ENCODE data around the gene MANBA.
A peak's percentile ranks its signal among the peaks of the same experiment; 100 is the strongest.
"Not testable (repeated sequence)": the region's sequence is repeated elsewhere in the genome, so short reads cannot be mapped to it uniquely, and the experiment has no call there.

Gene MANBA

DNA sequence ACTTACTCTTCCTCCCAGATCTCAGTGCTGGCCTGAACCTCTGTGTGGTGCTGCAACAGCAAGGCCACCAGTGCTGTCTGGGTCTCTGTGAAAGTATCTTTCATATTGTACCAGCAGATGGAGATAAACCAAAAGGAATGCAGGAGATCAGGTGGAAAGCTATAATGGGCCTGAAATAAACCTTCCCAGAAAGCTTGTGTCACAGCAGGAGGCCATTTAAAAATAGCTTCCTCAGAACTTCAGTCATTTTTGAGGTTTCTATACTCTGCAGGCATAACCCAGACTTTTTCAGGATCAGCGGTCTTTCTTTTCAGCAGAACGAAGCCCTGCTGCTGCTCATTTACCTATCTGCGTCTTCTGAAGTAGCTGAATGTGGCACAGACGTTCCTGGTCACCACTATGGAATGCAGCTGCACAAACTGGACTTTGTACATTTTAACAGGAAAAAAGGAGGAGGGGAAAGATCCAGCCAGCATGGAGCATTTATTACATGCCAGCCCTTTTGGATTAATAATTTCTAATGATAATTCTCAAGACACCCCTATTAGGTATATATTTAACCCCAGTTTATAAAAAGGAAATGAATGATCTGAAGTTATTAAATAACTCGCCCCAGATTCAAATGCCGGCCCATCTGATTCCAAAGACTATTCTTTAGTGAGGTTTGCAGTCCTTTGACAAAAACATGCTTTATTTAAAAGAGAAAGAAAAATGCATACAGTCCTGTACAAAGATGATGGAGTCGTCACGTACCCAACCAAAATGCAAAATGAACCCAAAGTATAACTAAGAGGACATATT lies 139.9 kb downstream of the MANBA start:
- peak; percentile 82 for DNase-seq (ENCODE audit: low read depth, low spot score)

DNA sequence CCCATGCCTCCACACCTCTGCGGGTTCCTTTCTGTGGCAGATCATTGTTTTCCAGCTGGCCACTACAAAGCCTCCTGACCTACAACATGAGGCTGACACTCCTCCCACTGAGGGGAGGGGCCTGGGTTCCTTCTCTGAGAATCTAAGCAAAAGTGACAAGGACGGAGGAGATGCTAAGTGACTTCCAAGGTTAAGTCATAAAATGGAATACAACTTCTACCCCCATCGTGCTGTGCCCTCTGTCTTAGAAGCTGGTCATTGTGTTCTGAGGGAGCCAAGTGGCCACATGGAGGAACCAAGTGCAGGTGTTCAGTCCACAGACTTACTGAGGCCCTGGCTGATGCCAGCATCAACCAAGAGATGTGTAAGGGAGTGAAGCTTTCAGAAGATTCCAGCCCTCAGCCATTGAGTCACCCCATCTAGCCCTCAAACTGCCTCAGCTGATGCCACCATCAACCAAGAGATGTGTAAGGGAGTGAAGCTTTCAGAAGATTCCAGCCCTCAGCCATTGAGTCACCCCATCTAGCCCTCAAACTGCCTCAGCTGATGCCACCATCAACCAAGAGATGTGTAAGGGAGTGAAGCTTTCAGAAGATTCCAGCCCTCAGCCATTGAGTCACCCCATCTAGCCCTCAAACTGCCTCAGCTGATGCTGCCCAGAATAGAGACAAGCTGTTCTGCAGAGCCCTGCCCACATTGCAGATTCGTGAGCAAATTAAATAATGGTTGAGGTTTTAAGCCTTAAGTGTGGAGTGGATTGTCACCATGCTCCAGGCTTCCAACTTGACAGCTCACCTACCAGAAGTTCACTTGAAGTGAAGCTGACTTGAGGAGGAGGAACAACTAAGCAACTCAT lies 140.8 kb downstream of the MANBA start:
- DNase-seq (ENCODE audit: low read depth, low spot score) = not testable (repeated sequence)

DNA sequence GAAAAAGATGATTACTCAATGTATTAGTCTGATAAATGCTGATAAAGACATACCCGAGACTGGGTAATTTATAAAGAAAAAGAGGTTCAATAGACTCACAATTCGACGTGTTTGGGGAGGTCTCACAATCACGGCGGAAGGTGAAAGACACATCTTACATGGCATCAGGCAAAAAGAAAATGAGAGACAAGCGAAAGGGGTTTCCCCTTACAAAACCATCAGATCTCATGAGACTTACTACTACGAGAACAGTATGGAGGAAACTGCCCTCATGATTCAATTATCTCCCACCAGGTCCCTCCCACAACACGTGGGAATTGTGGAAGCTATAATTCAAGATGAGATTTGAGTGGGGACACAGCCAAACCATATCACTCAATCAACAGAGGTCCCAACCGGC lies 141.7 kb downstream of the MANBA start:
- DNase-seq (ENCODE audit: low read depth, low spot score) = not testable (repeated sequence)

DNA sequence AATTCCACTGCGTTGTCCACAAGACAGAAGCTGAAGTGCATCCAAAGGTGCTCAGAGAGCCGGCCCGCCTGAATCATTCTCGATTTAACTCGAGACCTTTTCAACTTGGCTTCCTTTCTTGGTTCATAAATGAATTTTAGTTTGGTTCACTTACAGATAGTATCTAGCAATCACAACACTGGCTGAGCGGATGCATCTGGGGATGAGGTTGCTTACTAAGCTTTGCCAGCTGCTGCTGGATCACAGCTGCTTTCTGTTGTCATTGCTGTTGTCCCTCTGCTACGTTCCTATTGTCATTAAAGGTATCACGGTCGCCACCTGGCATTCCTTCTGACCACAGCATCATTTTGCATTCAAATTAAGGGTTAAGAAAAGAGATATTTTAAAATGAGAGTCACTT lies 144.1 kb downstream of the MANBA start:
- DNase-seq (ENCODE audit: low read depth, low spot score) = no peak

DNA sequence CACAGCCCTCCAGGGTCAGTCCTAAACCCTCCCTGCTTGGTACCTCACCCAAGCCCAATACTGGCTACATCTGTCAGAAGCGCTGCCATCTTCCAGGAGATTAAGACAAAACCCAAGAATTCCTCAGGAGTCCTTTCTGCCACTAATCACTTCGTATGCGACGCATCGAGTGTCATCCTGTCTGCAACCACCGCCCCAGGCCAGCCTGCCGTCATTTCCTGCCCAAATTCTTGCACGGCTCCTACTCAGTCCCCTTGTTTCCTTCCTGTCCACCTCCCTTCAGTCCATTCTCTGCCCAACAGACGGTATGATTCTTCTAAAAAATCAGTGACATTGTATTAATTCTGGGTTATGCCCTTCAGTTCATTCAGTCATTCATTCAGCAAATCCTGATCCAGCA lies 146.0 kb downstream of the MANBA start:
- DNase-seq (ENCODE audit: low read depth, low spot score) = no peak

DNA sequence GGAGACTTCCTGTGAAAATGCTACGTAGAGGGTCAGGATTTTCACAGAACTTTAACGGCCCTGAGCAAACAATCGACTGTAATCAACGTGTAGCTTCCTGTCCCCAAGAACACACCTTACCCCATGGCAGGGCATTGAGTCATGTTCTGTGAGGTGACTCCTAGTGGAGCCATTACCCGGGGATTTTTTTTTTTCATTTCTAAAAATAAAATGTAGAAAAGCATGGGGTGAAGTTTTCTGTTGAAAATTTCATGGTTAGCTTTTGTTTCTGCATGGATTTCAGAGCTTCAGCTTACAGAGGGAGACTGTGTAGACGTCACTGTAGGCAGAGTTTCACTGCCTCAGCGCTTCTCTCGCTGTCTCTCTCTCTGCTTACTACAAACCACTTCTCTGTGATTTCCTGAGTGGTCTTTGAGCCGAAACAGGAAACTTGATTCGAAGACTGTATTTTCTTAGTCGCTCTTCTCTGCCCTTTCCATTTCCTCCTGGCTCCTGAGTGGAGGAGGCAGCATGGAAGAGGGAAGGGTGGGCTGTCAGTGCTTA lies 147.9 kb downstream of the MANBA start:
- no peak for DNase-seq (ENCODE audit: low read depth, low spot score)

DNA sequence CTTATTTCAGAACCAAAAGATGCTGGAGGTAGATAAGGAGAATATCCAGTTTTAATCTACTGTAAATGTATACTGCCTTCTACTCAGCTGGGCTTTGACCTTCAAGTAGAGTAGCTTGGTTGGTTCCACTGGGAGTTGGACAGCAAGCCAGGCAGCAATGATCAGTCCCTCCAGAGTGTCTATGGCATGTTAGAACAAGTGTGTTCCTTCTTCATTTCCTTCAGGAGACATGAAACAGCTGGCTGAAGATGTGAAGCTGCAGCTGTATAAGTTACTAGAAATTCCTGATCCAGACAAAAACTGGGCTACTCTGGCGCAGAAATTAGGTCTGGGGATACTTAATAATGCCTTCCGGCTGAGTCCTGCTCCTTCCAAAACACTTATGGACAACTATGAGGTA lies 148.6 kb downstream of the MANBA start:
- no peak for DNase-seq (ENCODE audit: low read depth, low spot score)

DNA sequence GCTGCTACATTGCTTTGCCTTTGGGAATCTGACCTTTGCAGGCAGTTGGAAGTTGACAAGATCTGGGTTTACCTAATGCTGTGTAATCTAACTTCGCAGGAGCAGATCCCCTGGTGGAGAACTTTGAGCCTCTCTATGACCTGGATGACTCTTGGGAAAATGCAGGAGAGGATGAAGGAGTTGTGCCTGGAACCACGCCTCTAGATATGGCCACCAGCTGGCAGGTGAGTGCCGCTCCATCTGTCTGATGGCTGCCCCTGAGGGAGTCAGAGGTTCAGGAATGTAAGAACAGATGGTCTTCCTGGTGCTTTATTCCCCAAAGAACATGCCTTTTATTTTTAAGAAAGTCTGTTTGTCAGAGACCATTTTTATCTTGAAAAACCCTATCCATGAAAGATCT lies 150.3 kb downstream of the MANBA start:
- DNase-seq (ENCODE audit: low read depth, low spot score) = no peak

DNA sequence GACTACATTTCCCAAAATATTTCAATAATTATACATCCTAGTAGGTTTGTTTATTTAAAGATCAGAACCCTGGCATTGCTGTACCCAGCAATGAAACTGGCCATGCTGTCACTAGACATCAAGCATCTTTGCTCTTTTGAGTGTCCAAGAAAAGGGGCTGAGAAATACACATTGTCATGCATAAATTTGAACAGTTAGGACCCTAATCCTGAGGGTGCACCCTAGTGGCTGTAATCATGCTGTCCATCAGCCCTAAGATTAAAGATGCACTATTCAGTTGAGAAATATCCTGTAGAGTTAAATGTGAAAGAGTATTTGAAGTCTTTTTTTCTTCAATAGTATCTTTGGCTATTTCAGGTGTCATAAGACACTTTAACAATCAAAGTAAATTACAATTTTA lies 150.8 kb downstream of the MANBA start:
- no peak for DNase-seq (ENCODE audit: low read depth, low spot score)

DNA sequence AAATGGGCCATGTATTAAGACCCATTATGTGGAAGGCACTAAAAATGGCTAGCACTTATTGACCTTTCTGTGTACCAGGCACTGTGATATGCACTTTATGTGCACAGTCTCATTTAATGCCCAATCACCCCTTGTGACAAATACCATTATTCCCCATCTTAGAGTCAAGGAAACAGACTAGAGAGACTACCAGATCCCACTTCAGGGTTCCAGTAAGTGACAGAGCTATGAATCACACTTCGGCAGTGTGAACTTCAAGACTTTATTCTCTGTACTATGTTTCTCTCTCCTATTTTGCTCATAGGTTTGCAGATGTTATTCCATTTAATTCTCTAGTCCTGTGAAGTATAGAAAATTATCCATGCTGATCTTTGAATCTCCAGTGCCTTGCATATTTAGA lies 152.6 kb downstream of the MANBA start:
- no peak for DNase-seq (ENCODE audit: low read depth, low spot score)

DNA sequence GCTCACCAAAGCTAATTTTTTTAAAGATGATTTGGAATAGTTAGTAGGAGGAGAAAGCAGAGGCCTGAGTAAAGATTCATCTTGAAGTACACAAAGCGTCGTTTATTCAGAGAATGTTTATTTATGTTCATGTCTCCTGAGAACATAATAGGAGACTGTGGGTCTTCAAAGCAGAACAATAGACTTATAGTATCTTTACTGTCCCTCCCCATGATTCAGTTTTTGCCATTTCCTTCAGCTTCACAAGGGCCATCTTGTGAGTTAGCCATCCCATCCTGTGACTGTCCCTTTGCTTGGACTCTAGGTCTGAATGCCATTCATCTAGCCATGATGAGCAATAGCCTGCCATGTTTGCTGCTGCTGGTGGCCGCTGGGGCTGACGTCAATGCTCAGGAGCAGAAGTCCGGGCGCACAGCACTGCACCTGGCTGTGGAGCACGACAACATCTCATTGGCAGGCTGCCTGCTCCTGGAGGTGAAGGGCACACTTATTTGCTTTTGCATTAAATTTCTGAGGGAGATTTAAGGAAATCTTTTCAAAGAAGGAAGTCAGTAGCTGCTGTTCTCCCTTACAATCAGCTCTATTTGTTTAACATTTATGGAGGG lies 153.8 kb downstream of the MANBA start:
- no peak for DNase-seq (ENCODE audit: low read depth, low spot score)

DNA sequence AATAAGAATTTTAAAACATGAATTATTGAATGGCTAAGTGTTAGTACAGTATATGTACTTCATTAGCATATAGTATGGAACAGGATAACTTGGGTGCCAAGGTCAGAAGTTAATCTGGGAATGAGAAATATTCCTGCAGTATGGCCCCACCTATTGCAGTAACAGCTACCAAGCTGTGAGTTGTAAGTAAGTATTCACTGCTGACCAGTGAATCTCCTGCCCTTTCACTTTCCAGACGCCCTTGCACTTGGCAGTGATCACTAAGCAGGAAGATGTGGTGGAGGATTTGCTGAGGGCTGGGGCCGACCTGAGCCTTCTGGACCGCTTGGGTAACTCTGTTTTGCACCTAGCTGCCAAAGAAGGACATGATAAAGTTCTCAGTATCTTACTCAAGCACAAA lies 154.5 kb downstream of the MANBA start:
- no peak for DNase-seq (ENCODE audit: low read depth, low spot score)

DNA sequence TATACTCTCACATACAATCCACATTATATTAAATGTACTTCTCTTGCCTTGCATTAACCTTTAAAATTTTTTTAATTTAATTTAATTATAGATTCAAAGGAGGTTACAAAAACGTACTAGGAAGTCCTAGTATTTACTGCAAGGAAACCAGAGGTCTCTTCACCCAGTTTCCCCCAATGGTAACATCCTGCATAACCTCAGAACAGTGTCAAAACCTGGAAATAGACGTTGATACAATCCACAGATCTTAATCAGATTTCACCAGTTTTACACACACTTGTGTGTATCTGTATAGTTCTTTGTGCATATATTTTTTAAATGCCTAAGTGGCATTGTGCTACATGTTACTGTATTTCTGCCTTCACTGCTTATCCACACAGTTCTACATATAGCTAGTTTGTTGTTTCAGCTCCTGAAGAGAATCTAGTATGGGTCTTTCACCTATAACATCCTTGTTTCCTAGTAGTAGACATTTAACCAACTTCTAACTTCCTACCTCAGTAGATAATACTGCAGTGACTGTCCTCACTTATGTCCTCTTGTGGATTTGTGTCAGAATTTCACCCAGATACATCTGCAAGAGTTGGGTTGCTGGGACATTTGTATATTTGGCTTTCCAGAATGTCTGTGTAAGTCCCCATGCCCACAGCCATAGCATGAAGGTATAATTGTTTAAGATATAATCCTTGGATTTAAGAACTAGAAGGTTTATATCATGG lies 156.4 kb downstream of the MANBA start:
- no peak for DNase-seq (ENCODE audit: low read depth, low spot score)

DNA sequence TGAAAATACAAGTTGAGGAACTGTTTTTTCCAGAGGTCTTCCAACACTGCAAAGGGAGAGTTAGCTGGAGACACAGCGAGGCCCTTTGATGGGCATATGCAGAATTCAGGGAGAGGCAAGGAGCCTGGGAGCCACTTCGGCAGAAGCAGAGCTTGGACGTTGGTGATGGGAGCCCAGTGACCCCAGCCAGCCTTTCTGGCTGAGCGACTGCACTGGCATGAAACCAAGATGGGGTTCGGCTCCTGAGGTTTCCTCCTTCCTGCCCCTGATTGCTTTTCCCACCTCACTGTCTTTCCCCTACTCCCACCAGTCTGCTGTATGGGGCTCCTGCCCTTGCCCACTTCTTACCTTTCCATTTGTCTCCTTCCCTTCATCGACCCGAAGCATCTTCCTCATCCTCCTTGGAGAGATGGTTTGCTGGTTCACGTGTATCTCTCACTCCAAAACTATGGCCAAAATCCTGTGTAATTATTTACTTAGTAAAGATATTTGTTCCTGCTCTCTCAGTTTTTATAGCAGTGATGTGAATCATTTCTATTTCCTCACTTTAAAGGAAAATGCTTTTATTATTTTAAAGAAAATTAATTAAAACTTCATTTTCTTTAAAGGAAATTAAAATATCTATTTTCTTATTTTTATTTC lies 159.1 kb downstream of the MANBA start:
- no peak for DNase-seq (ENCODE audit: low read depth, low spot score)

DNA sequence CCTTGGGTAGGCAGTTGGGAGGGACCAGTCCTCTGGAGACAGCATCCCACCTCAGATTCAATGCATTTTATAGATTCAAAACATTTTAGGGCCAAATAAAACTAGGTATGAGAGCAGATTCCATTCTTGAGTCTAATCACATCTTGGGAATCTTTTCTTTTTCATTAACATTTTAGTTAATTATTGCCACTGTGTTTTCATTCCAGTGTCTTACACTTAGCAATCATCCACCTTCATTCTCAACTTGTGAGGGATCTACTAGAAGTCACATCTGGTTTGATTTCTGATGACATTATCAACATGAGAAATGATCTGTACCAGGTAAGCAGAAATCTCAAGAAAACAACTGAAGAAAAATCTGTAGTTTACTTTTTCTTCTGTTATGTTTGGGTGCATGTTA lies 160.1 kb downstream of the MANBA start:
- no peak for DNase-seq (ENCODE audit: low read depth, low spot score)

DNA sequence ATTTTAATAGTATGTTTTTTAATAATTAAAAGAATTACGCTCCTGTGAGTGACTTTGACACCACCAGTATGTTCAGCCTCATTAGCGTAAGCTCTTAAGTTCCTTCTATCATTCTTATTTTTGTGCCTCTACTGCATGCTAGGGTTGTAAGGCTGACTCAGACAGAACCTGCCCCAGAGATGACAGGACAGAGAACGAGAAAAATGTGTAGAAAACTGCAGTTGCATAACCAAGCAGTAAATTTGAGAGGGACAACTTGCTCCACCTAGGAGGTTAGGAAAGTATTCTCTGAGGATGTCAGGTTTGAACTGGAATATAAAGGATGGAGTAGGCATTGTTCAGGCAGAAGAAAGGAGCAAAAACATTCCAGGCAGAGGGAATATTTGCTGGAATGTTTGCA lies 160.9 kb downstream of the MANBA start:
- no peak for DNase-seq (ENCODE audit: low read depth, low spot score)

DNA sequence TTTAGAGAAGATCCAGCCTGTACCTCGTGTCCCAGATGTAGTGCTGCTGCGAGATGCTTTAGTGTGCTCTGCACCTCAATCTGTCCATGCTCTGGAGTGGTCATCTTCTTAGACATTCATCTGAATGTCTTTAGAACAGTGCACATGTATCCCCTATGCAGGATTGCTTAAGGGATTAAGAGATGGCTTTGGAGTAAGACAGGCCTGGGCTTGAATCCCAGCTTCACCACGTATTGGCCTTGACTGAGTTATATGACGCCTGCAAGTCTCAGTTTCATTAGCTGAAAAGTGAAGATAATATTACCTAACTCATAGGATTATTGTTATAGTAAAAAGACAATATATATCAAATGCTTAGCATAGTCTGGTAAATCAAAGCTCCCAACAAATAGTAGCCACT lies 161.3 kb downstream of the MANBA start:
- DNase-seq (ENCODE audit: low read depth, low spot score) = no peak

DNA sequence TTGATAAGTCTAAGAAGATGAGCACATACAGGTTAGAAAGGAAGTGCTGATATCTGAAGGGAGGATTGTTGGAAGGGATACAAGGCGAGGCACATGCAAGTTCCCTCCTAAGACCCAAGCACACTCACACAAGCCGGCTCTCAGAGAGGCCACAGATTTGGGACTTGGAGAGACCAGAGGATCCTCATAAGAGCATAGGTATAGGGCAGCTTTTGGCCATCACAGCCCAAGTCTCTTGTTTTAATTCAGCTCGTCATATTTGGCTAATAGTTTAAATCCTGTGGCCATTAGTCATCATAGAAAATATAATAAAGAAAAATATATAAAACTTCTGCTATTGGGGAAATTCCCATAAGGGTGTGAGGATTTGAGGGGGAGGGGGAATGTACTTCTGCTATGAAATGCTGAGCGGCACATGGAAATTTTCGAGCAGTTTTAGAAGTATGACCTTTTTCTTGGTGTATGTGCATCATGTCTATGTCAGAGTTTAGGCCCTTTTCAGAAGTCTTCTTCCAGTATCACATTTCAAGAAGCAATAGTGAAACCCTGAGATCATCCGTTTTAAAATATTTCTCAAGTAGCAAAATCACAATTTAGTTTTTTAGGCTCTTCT lies 161.9 kb downstream of the MANBA start:
- no peak for DNase-seq (ENCODE audit: low read depth, low spot score)

DNA sequence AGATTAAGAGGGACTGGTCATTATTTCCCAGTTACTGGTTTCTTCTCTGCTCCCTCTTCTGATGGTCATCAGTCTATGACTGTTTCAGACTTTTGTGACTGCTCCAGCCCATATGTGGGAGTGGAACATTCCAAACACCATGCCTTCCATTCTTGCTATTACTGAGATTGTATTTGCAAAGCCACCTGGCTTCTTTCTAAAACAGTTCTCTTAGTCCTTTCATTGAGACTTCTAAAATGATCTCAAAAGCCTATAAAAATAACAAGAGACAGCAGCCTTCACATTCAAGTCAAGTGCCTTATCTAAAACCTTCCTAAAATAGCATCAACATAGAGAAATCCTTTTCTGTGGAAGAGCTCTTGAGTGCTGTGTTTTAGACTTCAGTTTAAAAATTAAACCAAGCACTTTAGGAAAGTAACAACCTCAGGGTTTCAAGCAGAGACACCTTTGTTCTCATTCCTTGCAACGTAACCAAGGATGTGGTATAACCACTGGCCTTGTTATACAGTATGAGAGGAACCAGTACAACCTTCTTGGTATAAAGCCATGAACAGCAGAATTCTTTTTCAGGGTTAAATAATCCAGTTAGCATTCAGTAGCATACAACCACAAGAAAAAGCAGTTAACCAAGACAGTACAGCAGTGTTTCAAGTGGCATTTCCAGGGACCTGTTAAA lies 162.5 kb downstream of the MANBA start:
- DNase-seq (ENCODE audit: low read depth, low spot score) = no peak

DNA sequence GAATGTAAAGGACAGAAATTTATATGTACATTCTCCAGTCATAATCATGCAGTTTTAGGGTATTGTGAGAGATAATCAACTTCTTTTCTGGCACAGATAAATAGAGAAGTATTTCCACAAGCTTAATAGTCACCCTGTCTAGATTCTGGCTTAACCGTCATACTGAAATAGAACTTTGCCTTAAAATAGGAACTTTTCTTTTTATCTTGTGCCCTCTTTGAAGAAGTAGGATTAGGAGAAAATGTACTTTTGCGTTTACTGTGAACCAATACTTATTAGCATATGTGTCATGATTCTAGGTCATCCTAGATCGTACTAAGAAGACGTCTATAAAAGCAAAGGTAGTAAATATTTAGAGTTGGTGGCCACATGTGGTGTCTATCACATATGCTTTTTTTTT lies 164.2 kb downstream of the MANBA start:
- no peak for DNase-seq (ENCODE audit: low read depth, low spot score)

Measured in smooth muscle cell of the brain vasculature (primary cell).